HEK293T (cell line): ENCODE measurements around the gene AHNAK2.

Experiments
- BHLHE40 ChIP-seq: fragments of 450-650 bp; IDR thresholded peaks from 2 replicates; pipeline ENCODE4 v1.6.1; 2016; ENCODE audit warnings: mild to moderate bottlenecking, moderate library complexity, borderline replicate concordance
- FOXA1 ChIP-seq: fragments of 450-650 bp; IDR thresholded peaks from 2 replicates; pipeline ENCODE4 v1.6.1; 2016; ENCODE audit warnings: mild to moderate bottlenecking
- FOXM1 ChIP-seq: fragments of 450-650 bp; IDR thresholded peaks from 2 replicates; pipeline ENCODE4 v1.6.1; 2017; ENCODE audit warnings: mild to moderate bottlenecking, borderline replicate concordance
- HDGF ChIP-seq: fragments of 450-650 bp; IDR thresholded peaks from 2 replicates; pipeline ENCODE4 v1.6.1; 2017; ENCODE audit warnings: antibody characterized with exemption, borderline replicate concordance
- LEF1 ChIP-seq: fragments of 450-650 bp; IDR thresholded peaks from 2 replicates; pipeline ENCODE4 v1.6.1; 2017; ENCODE audit warnings: mild to moderate bottlenecking, borderline replicate concordance
- SUZ12 ChIP-seq: fragments of 450-650 bp; IDR thresholded peaks from 2 replicates; pipeline ENCODE4 v1.6.1; 2016; ENCODE audit warnings: mild to moderate bottlenecking
- TARDBP ChIP-seq: fragments of 450-650 bp; IDR thresholded peaks from 2 replicates; pipeline ENCODE4 v1.6.1; 2016

GRCh38 chr14:104975481-104976197 lies 2.5 kb downstream of the AHNAK2 start:
- no peak for TF ChIP-seq LEF1
- no peak for TF ChIP-seq FOXA1
- no peak for TF ChIP-seq BHLHE40
- TF ChIP-seq HDGF = no peak
- no peak for TF ChIP-seq TARDBP
- no peak for TF ChIP-seq SUZ12
- no peak for TF ChIP-seq FOXM1
